ENCODE data around the gene A2M. TPM values are rescaled to one million over a fixed set of nuclear protein-coding genes. Genes with fewer than 3 reads are reported as not detected.

Gene A2M
- total and polyA plus RNA-seq, 9 of the 15 experiments (the other 6 are each of a cell fraction or from before 2014, with no cell fraction given) = 0.08 to 2.3 TPM; not detected in 7

DNA sequence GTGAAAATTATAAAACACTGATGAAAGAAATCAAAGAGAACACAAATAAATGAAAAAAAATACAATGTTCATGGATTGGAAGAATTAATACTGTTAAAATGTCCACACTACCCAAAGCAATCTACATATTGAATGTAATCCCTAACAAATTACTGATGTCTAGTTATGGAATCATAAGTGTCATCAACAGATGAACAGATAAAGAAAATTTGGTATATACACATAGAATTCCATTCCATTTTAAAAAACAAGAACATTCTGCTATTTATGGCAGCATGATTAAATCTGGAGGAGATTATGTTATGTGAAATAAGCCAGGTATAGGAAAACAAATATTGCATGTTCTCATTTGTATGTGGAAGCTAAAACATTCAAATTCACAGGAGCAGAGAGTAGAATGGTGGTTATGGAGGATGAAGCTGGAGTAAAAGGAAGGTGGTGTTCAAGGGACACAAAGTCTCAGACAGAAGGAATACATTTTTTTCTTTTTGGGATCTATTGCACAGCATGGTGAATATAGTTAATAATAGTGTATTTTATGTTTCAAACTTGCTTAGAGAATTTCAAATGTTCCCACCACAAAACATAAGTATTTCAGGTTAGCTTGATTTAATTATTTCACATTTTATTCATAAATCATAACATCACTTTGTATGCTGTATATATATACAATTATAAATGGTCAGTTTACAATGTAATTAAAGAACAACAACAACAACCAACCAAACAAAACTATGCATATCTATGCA, 28.5 kb downstream of the A2M start:
- no peak for TF ChIP-seq ZNF140 (CRISPR knock-in tag; IDR thresholded peaks at IDR 0.05)
- TF ChIP-seq PHTF2 (CRISPR knock-in tag; IDR thresholded peaks at IDR 0.05) = no peak
- TF ChIP-seq, protein P1, sequence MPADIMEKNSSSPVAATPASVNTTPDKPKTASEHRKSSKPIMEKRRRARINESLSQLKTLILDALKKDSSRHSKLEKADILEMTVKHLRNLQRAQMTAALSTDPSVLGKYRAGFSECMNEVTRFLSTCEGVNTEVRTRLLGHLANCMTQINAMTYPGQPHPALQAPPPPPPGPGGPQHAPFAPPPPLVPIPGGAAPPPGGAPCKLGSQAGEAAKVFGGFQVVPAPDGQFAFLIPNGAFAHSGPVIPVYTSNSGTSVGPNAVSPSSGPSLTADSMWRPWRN (IDR thresholded peaks at IDR 0.05; ENCODE audit: low read depth) = no peak
- TF ChIP-seq, protein P2, sequence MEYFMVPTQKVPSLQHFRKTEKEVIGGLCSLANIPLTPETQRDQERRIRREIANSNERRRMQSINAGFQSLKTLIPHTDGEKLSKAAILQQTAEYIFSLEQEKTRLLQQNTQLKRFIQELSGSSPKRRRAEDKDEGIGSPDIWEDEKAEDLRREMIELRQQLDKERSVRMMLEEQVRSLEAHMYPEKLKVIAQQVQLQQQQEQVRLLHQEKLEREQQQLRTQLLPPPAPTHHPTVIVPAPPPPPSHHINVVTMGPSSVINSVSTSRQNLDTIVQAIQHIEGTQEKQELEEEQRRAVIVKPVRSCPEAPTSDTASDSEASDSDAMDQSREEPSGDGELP (CRISPR knock-in tag; IDR thresholded peaks at IDR 0.05; ENCODE audit: borderline replicate concordance) = no peak
- TF ChIP-seq, protein P3, sequence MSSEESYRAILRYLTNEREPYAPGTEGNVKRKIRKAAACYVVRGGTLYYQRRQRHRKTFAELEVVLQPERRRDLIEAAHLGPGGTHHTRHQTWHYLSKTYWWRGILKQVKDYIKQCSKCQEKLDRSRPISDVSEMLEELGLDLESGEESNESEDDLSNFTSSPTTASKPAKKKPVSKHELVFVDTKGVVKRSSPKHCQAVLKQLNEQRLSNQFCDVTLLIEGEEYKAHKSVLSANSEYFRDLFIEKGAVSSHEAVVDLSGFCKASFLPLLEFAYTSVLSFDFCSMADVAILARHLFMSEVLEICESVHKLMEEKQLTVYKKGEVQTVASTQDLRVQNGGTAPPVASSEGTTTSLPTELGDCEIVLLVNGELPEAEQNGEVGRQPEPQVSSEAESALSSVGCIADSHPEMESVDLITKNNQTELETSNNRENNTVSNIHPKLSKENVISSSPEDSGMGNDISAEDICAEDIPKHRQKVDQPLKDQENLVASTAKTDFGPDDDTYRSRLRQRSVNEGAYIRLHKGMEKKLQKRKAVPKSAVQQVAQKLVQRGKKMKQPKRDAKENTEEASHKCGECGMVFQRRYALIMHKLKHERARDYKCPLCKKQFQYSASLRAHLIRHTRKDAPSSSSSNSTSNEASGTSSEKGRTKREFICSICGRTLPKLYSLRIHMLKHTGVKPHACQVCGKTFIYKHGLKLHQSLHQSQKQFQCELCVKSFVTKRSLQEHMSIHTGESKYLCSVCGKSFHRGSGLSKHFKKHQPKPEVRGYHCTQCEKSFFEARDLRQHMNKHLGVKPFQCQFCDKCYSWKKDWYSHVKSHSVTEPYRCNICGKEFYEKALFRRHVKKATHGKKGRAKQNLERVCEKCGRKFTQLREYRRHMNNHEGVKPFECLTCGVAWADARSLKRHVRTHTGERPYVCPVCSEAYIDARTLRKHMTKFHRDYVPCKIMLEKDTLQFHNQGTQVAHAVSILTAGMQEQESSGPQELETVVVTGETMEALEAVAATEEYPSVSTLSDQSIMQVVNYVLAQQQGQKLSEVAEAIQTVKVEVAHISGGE (CRISPR knock-in tag; IDR thresholded peaks at IDR 0.05) = no peak
- TF ChIP-seq EP400 (IDR thresholded peaks at IDR 0.05) = no peak
- no peak for TF ChIP-seq CBFA2T3 (IDR thresholded peaks at IDR 0.05)
- TF ChIP-seq, protein P4, sequence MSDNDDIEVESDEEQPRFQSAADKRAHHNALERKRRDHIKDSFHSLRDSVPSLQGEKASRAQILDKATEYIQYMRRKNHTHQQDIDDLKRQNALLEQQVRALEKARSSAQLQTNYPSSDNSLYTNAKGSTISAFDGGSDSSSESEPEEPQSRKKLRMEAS (CRISPR knock-in tag; IDR thresholded peaks at IDR 0.05) = no peak
- TF ChIP-seq SIRT6 (IDR thresholded peaks at IDR 0.05; ENCODE audit: low read depth, low read length) = no peak
- no peak for TF ChIP-seq ZNF445 (CRISPR knock-in tag; IDR thresholded peaks at IDR 0.05; ENCODE audit: low read depth)
- no peak for TF ChIP-seq NR2F6 (CRISPR knock-in tag; IDR thresholded peaks at IDR 0.05)
- Histone ChIP-seq H3K27ac (ENCODE audit: extremely low read depth, low read depth, low read length) (no peak overlapping the region), H3K9ac (ENCODE audit: insufficient read depth in 1 of 2, low read depth in 2 of 2, low read length in 2 of 2) (no peak overlapping the region), H3K9me1 (ENCODE audit: control insufficient read depth, insufficient read depth, low read length) (no peaks in the 10 kb centered on the region), H4K20me1 (replicated peaks; ENCODE audit: control insufficient read depth, insufficient read depth, low read length) (no peaks in the 10 kb centered on the region), H2AFZ (ENCODE audit: low read depth, low read length) (no peak overlapping the region), H3K4me2 (ENCODE audit: insufficient read depth, low read length) (no peak overlapping the region), H3K79me2 (ENCODE audit: control insufficient read depth, insufficient read depth, low read length) (no peaks in the 10 kb centered on the region), H3K36me3 (ENCODE audit: control insufficient read depth, insufficient read depth, low read length) (no peaks in the 10 kb centered on the region), H3K9me3 (replicated peaks; ENCODE audit: control insufficient read depth, insufficient read depth, low read depth, low read length) (no peaks in the 10 kb centered on the region), H3K4me1 (replicated peaks in 1 of 2; ENCODE audit: control insufficient read depth in 2 of 2, insufficient read depth in 2 of 2, low read length in 2 of 2) (no peaks in the 10 kb centered on the region), H3K27me3 (ENCODE audit: control insufficient read depth in 2 of 2, insufficient read depth in 2 of 2, low read length in 2 of 2) (peaks cover 0 to 9% of the 10 kb centered on the region in 2 experiments; a peak in 2 of 5 replicates), H3K4me3 (no peak overlapping the region)
- POLR2A ChIA-PET = no interaction called here
- in situ Hi-C loops (cut with MboI) (no loop called here), intact Hi-C loops (cut with micrococcal nuclease) (no loop called here)
- no TSS peak for BruUV-seq (replicated peaks)
- CTCF ChIA-PET (ENCODE audit: low intra/inter-chr PET ratio) = no interaction called here
- DNase-seq (ENCODE audit: extremely low read depth in 1 of 4, low spot score in 3 of 4) = no peak
- no peak for FAIRE-seq
- no peak for ATAC-seq

Measured in K562 (cell line).